GM12801 (cell line): ENCODE results near the gene DDI2.

Experiments used
- TF ChIP-seq, protein P1 (sequence below): IDR thresholded peaks from one replicate; pipeline ENCODE4 v1.5.1; 2011; ENCODE audit warnings: control low read depth; ENCODE audit not compliant: insufficient read length; ENCODE audit errors: extremely low read depth

DDI2 gene

GRCh38 chr1:15624133-15624714, 7.0 kb downstream of the DDI2 start:
- TF ChIP-seq, protein P1, sequence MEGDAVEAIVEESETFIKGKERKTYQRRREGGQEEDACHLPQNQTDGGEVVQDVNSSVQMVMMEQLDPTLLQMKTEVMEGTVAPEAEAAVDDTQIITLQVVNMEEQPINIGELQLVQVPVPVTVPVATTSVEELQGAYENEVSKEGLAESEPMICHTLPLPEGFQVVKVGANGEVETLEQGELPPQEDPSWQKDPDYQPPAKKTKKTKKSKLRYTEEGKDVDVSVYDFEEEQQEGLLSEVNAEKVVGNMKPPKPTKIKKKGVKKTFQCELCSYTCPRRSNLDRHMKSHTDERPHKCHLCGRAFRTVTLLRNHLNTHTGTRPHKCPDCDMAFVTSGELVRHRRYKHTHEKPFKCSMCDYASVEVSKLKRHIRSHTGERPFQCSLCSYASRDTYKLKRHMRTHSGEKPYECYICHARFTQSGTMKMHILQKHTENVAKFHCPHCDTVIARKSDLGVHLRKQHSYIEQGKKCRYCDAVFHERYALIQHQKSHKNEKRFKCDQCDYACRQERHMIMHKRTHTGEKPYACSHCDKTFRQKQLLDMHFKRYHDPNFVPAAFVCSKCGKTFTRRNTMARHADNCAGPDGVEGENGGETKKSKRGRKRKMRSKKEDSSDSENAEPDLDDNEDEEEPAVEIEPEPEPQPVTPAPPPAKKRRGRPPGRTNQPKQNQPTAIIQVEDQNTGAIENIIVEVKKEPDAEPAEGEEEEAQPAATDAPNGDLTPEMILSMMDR = no peak

GRCh38 chr1:15625056-15625917, 8.0 kb downstream of the DDI2 start:
- TF ChIP-seq, protein P1 = no peak

DNA sequence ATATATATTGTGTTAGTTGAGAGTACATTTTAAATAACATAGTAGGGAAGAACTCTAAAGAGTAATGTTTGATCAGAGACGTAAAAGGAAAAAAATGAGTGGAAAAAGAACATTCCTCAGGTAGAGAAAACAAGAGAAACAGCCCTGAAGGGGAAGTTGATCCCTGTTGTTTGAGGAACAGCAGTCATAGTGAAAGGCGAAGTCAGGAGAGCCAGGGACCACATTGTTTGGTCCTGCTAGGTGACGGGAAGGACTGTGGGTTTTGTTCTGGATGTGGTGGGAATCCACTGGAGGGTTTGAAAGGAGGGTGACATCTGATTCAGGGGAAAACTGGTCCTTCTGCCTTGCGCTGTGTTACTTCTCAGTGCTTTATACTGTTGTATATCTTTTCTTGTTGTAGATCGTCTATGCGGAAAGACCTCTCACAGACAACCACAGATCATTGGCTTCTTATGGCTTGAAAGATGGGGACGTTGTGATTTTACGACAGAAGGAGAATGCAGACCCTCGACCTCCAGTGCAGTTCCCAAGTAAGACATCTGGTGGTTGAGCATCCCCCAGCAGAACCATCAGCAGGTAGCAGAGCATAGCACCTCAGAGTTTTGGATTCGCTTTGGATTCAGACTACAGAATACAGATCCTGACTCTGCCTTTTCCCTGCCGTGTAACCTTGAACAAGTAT, 9.2 kb downstream of the DDI2 start:
- TF ChIP-seq, protein P1 = no peak

DNA sequence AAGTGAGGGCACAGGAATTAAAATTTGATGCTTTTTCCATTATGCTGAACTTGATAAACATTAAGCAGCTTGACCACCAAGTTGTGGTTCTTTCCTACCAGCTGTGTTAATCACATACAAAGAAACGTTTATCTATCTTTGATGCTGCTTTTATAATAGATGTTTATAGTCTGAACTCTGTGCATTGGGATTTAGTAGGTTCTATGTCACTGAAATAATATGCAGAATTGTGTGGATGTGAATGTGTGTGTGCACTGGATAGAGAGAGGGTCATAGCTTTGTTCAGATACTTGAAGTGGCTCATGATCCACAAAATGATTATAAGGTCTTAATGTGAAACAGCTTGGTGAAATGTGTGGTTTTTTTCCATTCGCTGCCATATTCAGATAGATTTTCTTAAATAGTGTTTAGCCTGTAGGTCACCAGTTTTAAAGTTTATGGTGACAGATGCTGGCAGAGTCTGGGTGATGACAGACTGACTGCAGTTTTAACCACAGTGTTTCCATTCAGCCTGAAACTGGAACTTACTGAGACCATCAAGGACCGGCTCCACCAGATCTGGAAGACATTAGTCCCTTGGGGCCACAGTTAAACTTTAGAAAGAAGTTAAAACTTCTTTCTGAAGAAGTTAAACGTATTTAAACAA, 10.2 kb downstream of the DDI2 start:
- TF ChIP-seq, protein P1 = no peak

DNA sequence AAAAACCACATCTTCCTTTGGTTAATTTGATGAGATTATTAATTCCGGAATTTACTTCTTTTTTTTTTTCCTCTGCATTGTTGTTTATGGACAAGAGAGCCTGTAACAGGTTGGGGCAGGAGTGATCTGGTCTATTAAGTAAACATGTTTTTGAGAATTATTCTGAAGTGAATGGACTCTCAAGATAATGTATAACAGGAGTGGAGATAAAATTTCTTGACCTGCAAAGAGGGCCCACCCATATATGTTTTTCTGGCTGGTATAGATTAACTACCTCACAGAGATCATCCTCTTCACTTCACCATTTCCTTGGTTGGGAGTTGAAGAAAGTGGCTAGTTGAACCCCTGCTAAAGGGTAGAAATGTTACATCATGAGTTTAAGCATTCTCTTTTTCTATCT, 10.7 kb downstream of the DDI2 start:
- TF ChIP-seq, protein P1 = no peak

- TF ChIP-seq, protein P1 = no peak
These were observed 16.6 kb downstream of the DDI2 start for GRCh38 chr1:15633756-15634420.

GRCh38 chr1:15636436-15636835, 19.2 kb downstream of the DDI2 start:
- TF ChIP-seq, protein P1 = no peak
